Keratinocyte (primary cell): Measurements from ENCODE around the gene FAM78A. TPM values are rescaled to one million over a fixed set of nuclear protein-coding genes. Genes with fewer than 3 reads are reported as not detected.

Experiments
- DNase-seq: peaks from one replicate; pipeline ENCODE4 v3.0.0-alpha.2; 2011; ENCODE audit warnings: low read depth, missing footprints, low spot score
- FAIRE-seq: peaks from 2 replicates; lab custom pipeline; 2011; peaks lifted over from hg19 to GRCh38; lab: Jason Lieb, UNC
- H2AFZ ChIP-seq: 2 replicates; pipeline ENCODE4 v1.6.0; 2012; ENCODE audit warnings: low read length, control low read depth, inconsistent platforms; ENCODE audit not compliant: control insufficient read depth
- H3K27ac ChIP-seq: 2 replicates; pipeline ENCODE4 v1.5.1; 2011; ENCODE audit warnings: low read length; ENCODE audit not compliant: control insufficient read depth, insufficient read depth
- H3K27me3 ChIP-seq: 3 replicates; pipeline ENCODE4 v1.6.0; 2011; ENCODE audit warnings: low read length; ENCODE audit not compliant: control insufficient read depth, insufficient read depth; ENCODE audit errors: extremely low read depth
- H3K36me3 ChIP-seq, 2 experiments: 2 replicates in 1 of 2; 3 replicates in 1 of 2; pipeline ENCODE4 v1.5.1; 2011; ENCODE audit warnings: low read length in 2 of 2, mild to moderate bottlenecking in 1 of 2; ENCODE audit not compliant: control insufficient read depth in 2 of 2, insufficient read depth in 2 of 2; ENCODE audit errors: extremely low read depth in 1 of 2
- H3K4me1 ChIP-seq: 3 replicates; pipeline ENCODE4 v1.5.1; 2011; ENCODE audit warnings: low read length; ENCODE audit not compliant: control insufficient read depth, insufficient read depth; ENCODE audit errors: extremely low read depth
- H3K4me2 ChIP-seq: 3 replicates; pipeline ENCODE4 v1.6.0; 2011; ENCODE audit warnings: low read depth, low read length; ENCODE audit not compliant: control insufficient read depth, insufficient read depth; ENCODE audit errors: extremely low read depth
- H3K4me3 ChIP-seq, 3 experiments: fragments of 200-600 bp in 1 of 3; sonication (generic) in 1 of 3; 2 replicates in 2 of 3; 3 replicates in 1 of 3; pipeline ENCODE4 v1.5.1; 2011 to 2016; ENCODE audit warnings: low read length in 3 of 3, mild to moderate bottlenecking in 3 of 3, control low read depth in 2 of 3, inconsistent platforms in 1 of 3, low read depth in 1 of 3, mixed read lengths in 1 of 3, mixed run types in 1 of 3, moderate library complexity in 1 of 3; ENCODE audit not compliant: control insufficient read depth in 2 of 3, insufficient read depth in 2 of 3; ENCODE audit errors: extremely low read depth in 1 of 3
- H3K79me2 ChIP-seq: 2 replicates; pipeline ENCODE4 v1.6.0; 2012; ENCODE audit warnings: low read length; ENCODE audit not compliant: control insufficient read depth, insufficient read depth
- H3K9ac ChIP-seq: 3 replicates; pipeline ENCODE4 v1.6.0; 2011; ENCODE audit warnings: low read length; ENCODE audit not compliant: control insufficient read depth, insufficient read depth; ENCODE audit errors: extremely low read depth
- H3K9me1 ChIP-seq: 3 replicates; pipeline ENCODE4 v1.6.0; 2011; ENCODE audit warnings: low read length; ENCODE audit not compliant: control insufficient read depth, insufficient read depth; ENCODE audit errors: extremely low read depth
- H3K9me3 ChIP-seq: 2 replicates; pipeline ENCODE4 v1.5.1; 2012; ENCODE audit warnings: low read depth, low read length; ENCODE audit not compliant: control insufficient read depth
- H4K20me1 ChIP-seq: 3 replicates; pipeline ENCODE4 v1.6.0; 2011; ENCODE audit warnings: low read length; ENCODE audit not compliant: control insufficient read depth, insufficient read depth; ENCODE audit errors: extremely low read depth
- EZH2 ChIP-seq: IDR thresholded peaks from one replicate; pipeline ENCODE4 v1.6.1; 2012; ENCODE audit warnings: inconsistent platforms, mild to moderate bottlenecking, low read length, moderate library complexity
- dilution Hi-C: fragments of 300-500 bp; cut with MboI; formaldehyde crosslinking; loops from one replicate; pipeline ENCODE4 v1.7.0; 2020; ENCODE audit warnings: low sequenced_read_pairs; ENCODE audit not compliant: extremely low pct_ligation_motif_present
- polyA plus RNA-seq, 5 experiments: library from polyadenylated mRNA; depleted of rRNA in 3 of 5; stranded (reverse) in 3 of 5; stranded (forward) in 1 of 5; unstranded in 1 of 5; fragments of >200 nt; gene quantifications; 1 replicate in 1 of 5; 2 replicates in 3 of 5; 3 replicates in 1 of 5; pipeline versions ENCODE4 v1.2.1 to v1.2.3, GENCODE V29; 2011 to 2012; ENCODE audit warnings: missing spikeins in 2 of 5, low read depth in 1 of 5, low replicate concordance in 1 of 5
- TF ChIP-seq, protein P1 (sequence below), 3 experiments: IDR thresholded peaks in 1 of 3; conservative IDR thresholded peaks in 1 of 3; optimal IDR thresholded peaks in 1 of 3; 2 replicates in 2 of 3; 3 replicates in 1 of 3; pipeline versions ENCODE3 to v1.5.1; 2011; ENCODE audit warnings: low read length in 3 of 3, mild to moderate bottlenecking in 3 of 3, moderate library complexity in 2 of 3, control low read depth in 1 of 3, inconsistent platforms in 1 of 3; ENCODE audit not compliant: insufficient read depth in 2 of 3; ENCODE audit errors: extremely low read depth in 1 of 3

The FAM78A gene
- polyA plus RNA-seq, 1 donor (not counting 4 experiments of a cell fraction or from before 2014, with no cell fraction given): 0.25 TPM

- TF ChIP-seq, protein P1, sequence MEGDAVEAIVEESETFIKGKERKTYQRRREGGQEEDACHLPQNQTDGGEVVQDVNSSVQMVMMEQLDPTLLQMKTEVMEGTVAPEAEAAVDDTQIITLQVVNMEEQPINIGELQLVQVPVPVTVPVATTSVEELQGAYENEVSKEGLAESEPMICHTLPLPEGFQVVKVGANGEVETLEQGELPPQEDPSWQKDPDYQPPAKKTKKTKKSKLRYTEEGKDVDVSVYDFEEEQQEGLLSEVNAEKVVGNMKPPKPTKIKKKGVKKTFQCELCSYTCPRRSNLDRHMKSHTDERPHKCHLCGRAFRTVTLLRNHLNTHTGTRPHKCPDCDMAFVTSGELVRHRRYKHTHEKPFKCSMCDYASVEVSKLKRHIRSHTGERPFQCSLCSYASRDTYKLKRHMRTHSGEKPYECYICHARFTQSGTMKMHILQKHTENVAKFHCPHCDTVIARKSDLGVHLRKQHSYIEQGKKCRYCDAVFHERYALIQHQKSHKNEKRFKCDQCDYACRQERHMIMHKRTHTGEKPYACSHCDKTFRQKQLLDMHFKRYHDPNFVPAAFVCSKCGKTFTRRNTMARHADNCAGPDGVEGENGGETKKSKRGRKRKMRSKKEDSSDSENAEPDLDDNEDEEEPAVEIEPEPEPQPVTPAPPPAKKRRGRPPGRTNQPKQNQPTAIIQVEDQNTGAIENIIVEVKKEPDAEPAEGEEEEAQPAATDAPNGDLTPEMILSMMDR (optimal IDR thresholded peaks at IDR 0.05 in 1 of 3, IDR thresholded peaks at IDR 0.05 in 1 of 3, conservative IDR thresholded peaks at IDR 0.05 in 1 of 3; ENCODE audit: extremely low read depth in 1 of 3, insufficient read depth in 2 of 3, low read length in 3 of 3): no peak
- TF ChIP-seq EZH2: no peak
- dilution Hi-C loops: no loop called here
- no peak overlapping the region for H3K27ac ChIP-seq
- no peaks in the 10 kb centered on the region for H3K36me3 ChIP-seq
- H3K27me3 ChIP-seq: peaks cover 4% of the 10 kb centered on the region
- FAIRE-seq (no peak), DNase-seq (no peak)
- H4K20me1 ChIP-seq: no peaks in the 10 kb centered on the region
- no peak overlapping the region for H3K4me2 ChIP-seq
- H2AFZ ChIP-seq: no peak overlapping the region
- no peaks in the 10 kb centered on the region for H3K79me2 ChIP-seq
- H3K9ac ChIP-seq: no peak overlapping the region
- no peaks in the 10 kb centered on the region for H3K9me1 ChIP-seq
- no peak overlapping the region for H3K4me3 ChIP-seq
- no peaks in the 10 kb centered on the region for H3K4me1 ChIP-seq
- H3K9me3 ChIP-seq: no peaks in the 10 kb centered on the region
These were observed 23.6 kb upstream of the FAM78A start for GRCh38 chr9:131299961-131300347.

DNA sequence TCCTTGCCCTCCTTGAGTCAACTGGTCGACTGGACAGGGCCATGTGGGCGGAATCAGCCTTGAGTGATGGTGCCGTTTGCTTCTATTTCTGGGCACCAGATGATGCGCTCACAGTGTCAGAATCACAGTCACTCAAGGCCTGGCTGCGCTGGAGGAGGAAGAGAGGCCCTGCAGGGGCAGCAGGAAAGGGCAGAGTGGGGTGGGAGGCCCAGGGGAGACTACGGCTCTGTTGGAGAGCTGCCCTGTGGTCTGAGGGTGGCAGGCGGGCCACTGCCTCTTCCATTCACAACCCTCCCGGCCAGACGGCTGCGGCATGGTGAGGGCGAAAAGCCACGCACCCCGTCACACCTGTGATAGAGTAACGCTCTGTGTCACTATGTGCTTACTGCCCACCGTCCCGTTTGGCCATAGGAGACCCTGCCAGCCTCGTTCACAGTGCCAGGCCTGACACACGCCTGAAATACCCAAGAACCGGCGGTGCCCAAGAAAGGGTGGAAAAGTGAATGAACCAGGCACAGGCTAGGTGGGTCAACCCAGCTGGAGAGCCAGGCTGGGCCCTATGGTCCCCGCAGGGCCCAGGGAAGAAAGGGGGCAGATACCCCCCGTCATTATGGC, 23.1 kb upstream of the FAM78A start:
- Histone ChIP-seq H3K9me3 (no peaks in the 10 kb centered on the region), H3K27me3 (peaks cover 4% of the 10 kb centered on the region), H2AFZ (no peak overlapping the region), H3K79me2 (no peaks in the 10 kb centered on the region), H3K4me1 (no peaks in the 10 kb centered on the region), H3K27ac (no peak overlapping the region), H3K4me3 (no peak overlapping the region), H3K9ac (no peak overlapping the region), H4K20me1 (no peaks in the 10 kb centered on the region), H3K4me2 (no peak overlapping the region), H3K9me1 (no peaks in the 10 kb centered on the region), H3K36me3 (no peaks in the 10 kb centered on the region)
- dilution Hi-C loops: no loop called here
- DNase-seq: no peak
- no peak for TF ChIP-seq EZH2
- TF ChIP-seq, protein P1 (optimal IDR thresholded peaks at IDR 0.05 in 1 of 3, IDR thresholded peaks at IDR 0.05 in 1 of 3, conservative IDR thresholded peaks at IDR 0.05 in 1 of 3; ENCODE audit: extremely low read depth in 1 of 3, insufficient read depth in 2 of 3, low read length in 3 of 3): no peak
- FAIRE-seq: no peak
